Erythroblast (primary cell): ENCODE data around the gene DHX34.
"Not testable (repeated sequence)": the region's sequence is repeated elsewhere in the genome, so short reads cannot be mapped to it uniquely, and the experiment has no call there.

Source experiments
- DNase-seq, 2 experiments: peaks; one replicate each; lab custom pipeline; 2025; lab: John Stamatoyannopoulos, UW
- GATA1 ChIP-seq: IDR thresholded peaks from 2 replicates; pipeline ENCODE4 v1.6.1; 2011; ENCODE audit warnings: low read depth, mild to moderate bottlenecking, control low read depth, low read length, moderate library complexity
- POLR2A ChIP-seq: IDR thresholded peaks from 2 replicates; pipeline ENCODE4 v1.6.1; 2011; ENCODE audit warnings: mild to moderate bottlenecking, low read length

Gene DHX34

DNA sequence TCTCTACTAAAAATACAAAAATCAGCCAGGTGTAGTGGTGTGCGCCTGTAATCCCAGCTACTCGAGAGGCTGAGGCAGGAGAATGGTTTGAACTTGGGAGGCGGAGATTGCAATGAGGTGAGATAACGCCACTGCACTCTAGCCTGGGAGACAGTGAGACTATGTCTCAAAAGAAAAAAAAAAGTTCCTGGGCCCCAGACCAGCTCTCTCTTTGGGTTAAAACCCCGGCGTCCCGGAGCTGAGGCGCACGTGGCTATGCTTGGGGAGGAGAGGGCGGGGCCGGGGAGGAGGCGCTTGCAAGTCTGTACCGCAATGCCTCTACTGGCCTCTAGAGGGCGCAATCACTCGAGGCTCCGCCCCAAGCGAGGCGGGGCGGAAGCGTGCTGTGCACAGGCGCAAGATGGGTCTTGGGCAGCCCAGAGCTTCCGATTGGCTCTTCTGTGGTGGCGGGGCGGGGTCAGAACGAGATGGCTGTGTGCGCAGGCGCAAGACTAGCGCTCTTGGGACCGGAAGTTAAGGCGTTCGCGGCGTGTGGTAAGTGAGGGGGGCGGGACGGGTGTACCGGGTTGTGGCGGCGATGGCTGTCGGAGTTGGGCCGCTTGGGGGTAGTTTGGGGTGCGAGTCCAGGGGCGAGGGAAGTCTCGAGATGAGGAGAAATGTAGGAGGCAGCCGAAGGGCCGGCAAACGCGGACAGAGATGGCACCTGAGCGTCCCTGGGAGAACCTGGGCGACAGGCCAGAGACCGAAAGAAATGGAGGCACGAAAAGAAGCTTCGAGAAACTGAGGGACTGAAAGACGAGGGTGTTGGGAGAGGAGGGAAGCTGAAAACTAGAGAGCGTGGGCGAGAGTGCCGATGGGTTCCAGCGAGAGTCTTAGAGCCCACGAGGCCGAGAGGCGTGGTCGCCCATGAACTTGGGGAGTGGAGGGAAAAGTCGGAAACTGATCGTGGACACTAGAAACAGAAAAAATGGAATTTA is at the start of gene DHX34:
Gene DHX34, plus strand, starts transcription at position 497 of the 977 bp plus-strand sequence. CDS start 3,716 bp downstream, outside the sequence.
- TF ChIP-seq GATA1 (no peak), POLR2A (peak; percentile 89)
- DNase-seq = peak; percentile 100

GRCh38 chr19:47300867-47301266 is 48.2 kb upstream of the DHX34 start:
- DNase-seq = not testable (repeated sequence)

- DNase-seq = no peak
- TF ChIP-seq GATA1 = no peak
Measured at GRCh38 chr19:47302249-47302648, 46.9 kb upstream of the DHX34 start.

- TF ChIP-seq GATA1 = no peak
- TF ChIP-seq POLR2A = no peak
- no peak for DNase-seq
Measured at GRCh38 chr19:47303966-47304365, 45.1 kb upstream of the DHX34 start.

GRCh38 chr19:47305309-47305751 is 43.8 kb upstream of the DHX34 start:
- peak; percentile 53 to 83 for DNase-seq
- TF ChIP-seq POLR2A = no peak
- no peak for TF ChIP-seq GATA1

DNA sequence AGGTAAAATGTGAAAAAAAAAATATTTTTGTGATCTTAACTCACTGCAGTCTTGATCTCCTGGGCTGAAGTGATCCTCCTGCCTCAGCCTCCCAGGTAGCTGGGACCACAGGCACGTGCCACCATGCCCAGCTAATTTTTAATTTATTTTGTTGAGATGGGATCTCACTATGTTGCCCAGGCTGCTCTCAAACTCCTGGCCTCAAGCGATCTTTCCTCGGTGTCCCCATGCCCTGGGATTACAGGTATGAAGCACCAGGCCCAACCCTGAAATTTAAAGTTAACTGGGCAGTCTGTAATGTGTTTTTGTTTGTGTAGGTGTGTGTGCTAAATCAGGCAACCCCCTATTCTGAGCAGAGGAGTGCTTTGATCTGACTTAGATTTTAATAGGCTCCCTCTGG is 42.8 kb upstream of the DHX34 start:
- TF ChIP-seq GATA1 = no peak
- no peak for TF ChIP-seq POLR2A
- DNase-seq = no peak

GRCh38 chr19:47309038-47309437 is 40.1 kb upstream of the DHX34 start:
- DNase-seq = no peak
- TF ChIP-seq POLR2A = no peak
- TF ChIP-seq GATA1 = no peak

- TF ChIP-seq POLR2A = no peak
- no peak for TF ChIP-seq GATA1
- DNase-seq = peak in 1 of 2 experiments; percentile 39
Measured at GRCh38 chr19:47309608-47310007, 39.5 kb upstream of the DHX34 start, which contains the start of gene C5AR1. Gene C5AR1 (plus strand): TSS chr19:47309861. CDS start chr19:47309896, 35 bp downstream.

- TF ChIP-seq POLR2A = no peak
- no peak for TF ChIP-seq GATA1
- DNase-seq = no peak
Measured at GRCh38 chr19:47310323-47310722, 38.8 kb upstream of the DHX34 start.

DNA sequence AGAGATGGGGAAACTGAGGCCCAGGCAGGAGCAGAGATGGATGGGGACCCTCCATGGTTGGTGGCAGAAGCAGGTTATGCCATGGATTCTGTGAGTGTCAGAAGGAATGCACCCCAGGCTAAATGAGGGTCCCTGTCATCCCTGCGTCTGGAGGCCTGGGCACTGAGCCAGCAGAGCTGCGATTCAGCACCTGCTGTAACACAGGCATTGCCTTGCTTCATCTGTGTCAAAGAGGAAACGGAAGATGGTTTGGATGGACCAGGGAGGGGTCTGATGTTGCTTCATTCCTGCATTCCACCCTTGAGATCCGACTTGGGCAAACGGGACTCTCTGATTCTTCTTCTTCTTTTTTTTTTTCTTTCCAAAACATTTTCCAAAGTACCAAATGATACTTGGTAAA is 38.3 kb upstream of the DHX34 start:
- peak in 1 of 2 experiments; percentile 48 for DNase-seq
- no peak for TF ChIP-seq GATA1
- no peak for TF ChIP-seq POLR2A

GRCh38 chr19:47312366-47313006 is 36.6 kb upstream of the DHX34 start:
- no peak for TF ChIP-seq POLR2A
- no peak for TF ChIP-seq GATA1
- no peak for DNase-seq

- DNase-seq = peak in 1 of 2 experiments; percentile 44
- no peak for TF ChIP-seq POLR2A
- no peak for TF ChIP-seq GATA1
Measured at GRCh38 chr19:47313754-47314295, 35.3 kb upstream of the DHX34 start.

- DNase-seq = peak; percentile 89 to 95
- TF ChIP-seq POLR2A (no peak), GATA1 (no peak)
Measured at GRCh38 chr19:47315125-47315821, 33.8 kb upstream of the DHX34 start.
